Heart right ventricle (tissue), 16 donors: ENCODE data around the gene B3GALT5. TPM values are rescaled to one million over a fixed set of nuclear protein-coding genes. Genes with fewer than 3 reads are reported as not detected.

Experiments
- ATAC-seq, 8 donors: fragments of 200-7000 bp; cut with Tn5 transposase; one replicate each; pipeline ENCODE4 v1.9.1; 2020; ENCODE audit warnings: mild to moderate bottlenecking in 8 of 8, moderate library complexity in 8 of 8, moderate number of reproducible peaks in 1 of 8
- DNase-seq, 2 donors: peaks; one replicate each; pipeline ENCODE4 v3.0.0-alpha.2; 2020
- H3K27ac ChIP-seq, 10 donors: fragments of 200-600 bp; sonication (generic) in 2 of 10; one replicate each; pipeline versions ENCODE4 v1.5.0 to v1.8.0; 2020 to 2022; ENCODE audit warnings: mild to moderate bottlenecking in 3 of 10
- H3K27me3 ChIP-seq, 7 donors: fragments of 200-600 bp; one replicate each; pipeline ENCODE4 v1.8.0; 2021 to 2022; ENCODE audit warnings: mild to moderate bottlenecking in 2 of 7
- H3K36me3 ChIP-seq, 9 donors: fragments of 200-600 bp; sonication (generic) in 1 of 9; one replicate each; pipeline versions ENCODE4 v1.5.0 to v1.8.0; 2020 to 2022; ENCODE audit warnings: mild to moderate bottlenecking in 2 of 9
- H3K4me1 ChIP-seq, 9 donors: fragments of 200-600 bp; sonication (generic) in 1 of 9; one replicate each; pipeline versions ENCODE4 v1.5.0 to v1.8.0; 2020 to 2022; ENCODE audit warnings: mild to moderate bottlenecking in 4 of 9
- H3K4me3 ChIP-seq, 10 donors: fragments of 200-600 bp; sonication (generic) in 2 of 10; one replicate each; pipeline versions ENCODE4 v1.5.0 to v1.8.0; 2020 to 2022; ENCODE audit warnings: mild to moderate bottlenecking in 7 of 10, moderate library complexity in 2 of 10
- H3K9me3 ChIP-seq, 11 donors: fragments of 200-600 bp in 10 of 11; sonication (generic) in 2 of 11; one replicate each; pipeline versions ENCODE4 v1.5.0 to v1.8.0; 2013 to 2022; ENCODE audit warnings: mild to moderate bottlenecking in 2 of 11, control low read depth in 1 of 11, moderate library complexity in 1 of 11
- WGBS, 2 donors: extraction: QIAGEN DNeasy Blood & Tissue Kit; methylation state at CpG; one replicate each; pipeline ENCODE4 v1.1.7; 2013; ENCODE audit warnings: inconsistent platforms in 1 of 2; 5-methylcytosine and 5-hydroxymethylcytosine counted together
- intact Hi-C, 10 donors: fragments of 100-400 bp; cut with DNase I; formaldehyde crosslinking; loops; one replicate each; pipeline versions ENCODE4 v1.11.1 to v1.14.2; 2022
- polyA plus RNA-seq, 2 donors: library from polyadenylated mRNA; stranded (reverse); fragments of 200-250 nt; gene quantifications; one replicate each; pipeline ENCODE4 v1.2.3, GENCODE V29; 2013
- total RNA-seq, 10 donors: library from RNA; stranded (reverse); fragmentation: NEBNext Ultra II Directional in 3 of 10; extraction: Animal tissue kit (Norgen Biotek cat#: 25700) in 3 of 10; gene quantifications; one replicate each; pipeline versions ENCODE4 v1.2.1 to v1.2.4, GENCODE V29; 2021 to 2023
- TF ChIP-seq, protein P1 (sequence below), 9 donors: fragments of 200-600 bp; sonication (generic) in 2 of 9; IDR thresholded peaks; one replicate each; pipeline versions ENCODE4 v1.5.0 to v1.8.0; 2021 to 2022; ENCODE audit warnings: antibody characterized with exemption in 9 of 9, mild to moderate bottlenecking in 5 of 9, moderate library complexity in 1 of 9
- donor health status: Arrhythmogenic right ventricular cardiomyopathy.
- donor health status: ischemic (EF 13 %, LVEDD 7.1; RV severe dilation, severe dysfunction).
- donor health status: healthy with polysubstance abuse.
- donor health status: DM: no; HTN: yes; CAD: no.
- donor health status: DM: no; HTN: no; CAD: no.
- donor health status: ischemic (EF 25% LVEDD 6.9; RV normal size, moderate dysfunction).
- donor health status: ischemic (EF 25% LVEDD 5.7; RV mildly dilated, moderate dysfunction).
- donor health status: healthy.
- donor health status: DM: yes; HTN: yes; CAD: no.
- donor health status: Ischemic cardiomyopathy.
- donor health status: ischemic (EF 35%, LVEDD 5.7; RV mildly dilated, moderate dysfunction).
- donor health status: nonischemic (EF 11% LVEDD 7.7; RV severe dilation, severe dysfunction).
- donor health status: DM: yes; HTN: yes; CAD: no.
- donor health status: PGD.
- donor health status: ischemic (EF 29% LVEDD 5.4; RV normal size, mild dysfunction).
- donor health status: nonischemic (EF 23%, LVEDD 6.1; RV moderate dilation, normal function).

Gene B3GALT5
- total and polyA plus RNA-seq, 12 donors: under 0.01 to 0.81 (median 0.15) TPM; not detected in 1

DNA sequence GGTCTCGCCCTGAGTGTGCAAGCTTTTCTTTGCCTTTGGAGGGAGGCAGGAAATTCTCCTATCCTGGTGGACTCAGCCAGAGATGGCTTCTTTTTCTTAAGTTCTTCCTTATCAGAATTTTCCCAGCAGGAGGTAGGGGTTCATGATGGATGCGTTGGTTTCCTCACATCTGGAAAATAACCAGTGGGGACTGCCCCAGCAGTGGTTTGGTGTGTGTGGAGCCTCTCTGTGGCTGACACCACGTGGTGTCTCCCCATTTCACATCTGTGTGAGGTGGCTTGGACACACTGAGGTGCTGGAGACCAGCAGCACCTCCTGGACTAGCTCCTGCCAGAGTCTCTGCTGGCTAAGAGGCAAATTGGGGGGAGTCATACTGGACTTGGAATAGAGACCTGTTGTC, 32.6 kb downstream of the B3GALT5 start:
- H3K36me3 ChIP-seq: no peaks in the 10 kb centered on the region
- no peaks in the 10 kb centered on the region for H3K9me3 ChIP-seq
- WGBS, 2 donors: 67 to 84% methylated on average over 3 of the region's 3 CpGs
- DNase-seq (no peak), ATAC-seq (no peak)
- peaks cover 0 to 6% (median 0%) of the 10 kb centered on the region in 7 donors for H3K27me3 ChIP-seq
- no peak overlapping the region for H3K27ac ChIP-seq
- no peak overlapping the region for H3K4me3 ChIP-seq
- H3K4me1 ChIP-seq: no peaks in the 10 kb centered on the region
- intact Hi-C loops: no loop called here
- TF ChIP-seq, protein P1, sequence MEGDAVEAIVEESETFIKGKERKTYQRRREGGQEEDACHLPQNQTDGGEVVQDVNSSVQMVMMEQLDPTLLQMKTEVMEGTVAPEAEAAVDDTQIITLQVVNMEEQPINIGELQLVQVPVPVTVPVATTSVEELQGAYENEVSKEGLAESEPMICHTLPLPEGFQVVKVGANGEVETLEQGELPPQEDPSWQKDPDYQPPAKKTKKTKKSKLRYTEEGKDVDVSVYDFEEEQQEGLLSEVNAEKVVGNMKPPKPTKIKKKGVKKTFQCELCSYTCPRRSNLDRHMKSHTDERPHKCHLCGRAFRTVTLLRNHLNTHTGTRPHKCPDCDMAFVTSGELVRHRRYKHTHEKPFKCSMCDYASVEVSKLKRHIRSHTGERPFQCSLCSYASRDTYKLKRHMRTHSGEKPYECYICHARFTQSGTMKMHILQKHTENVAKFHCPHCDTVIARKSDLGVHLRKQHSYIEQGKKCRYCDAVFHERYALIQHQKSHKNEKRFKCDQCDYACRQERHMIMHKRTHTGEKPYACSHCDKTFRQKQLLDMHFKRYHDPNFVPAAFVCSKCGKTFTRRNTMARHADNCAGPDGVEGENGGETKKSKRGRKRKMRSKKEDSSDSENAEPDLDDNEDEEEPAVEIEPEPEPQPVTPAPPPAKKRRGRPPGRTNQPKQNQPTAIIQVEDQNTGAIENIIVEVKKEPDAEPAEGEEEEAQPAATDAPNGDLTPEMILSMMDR (IDR thresholded peaks at IDR 0.05): no peak

DNA sequence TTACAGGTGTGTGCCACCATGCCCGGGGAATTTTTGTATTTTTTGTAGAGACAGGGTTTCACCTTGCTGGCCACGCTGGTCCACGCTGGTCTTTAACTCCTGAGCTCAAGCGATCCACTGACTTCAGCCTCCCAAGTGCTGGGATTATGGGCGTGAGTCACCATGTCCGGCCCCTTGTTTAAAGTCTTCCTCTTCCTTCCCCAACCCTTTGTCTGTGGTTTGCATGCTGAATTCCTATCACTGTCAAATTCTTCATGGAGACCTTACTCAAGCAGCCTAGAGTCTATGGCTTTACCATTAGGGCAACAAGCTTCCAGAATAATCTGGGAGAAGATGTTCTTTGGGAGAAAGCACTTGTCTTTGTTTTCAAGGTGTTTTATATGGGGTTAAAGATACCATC, 34.7 kb downstream of the B3GALT5 start:
- TF ChIP-seq, protein P1 (IDR thresholded peaks at IDR 0.05): no peak
- no peaks in the 10 kb centered on the region for H3K4me1 ChIP-seq
- intact Hi-C loops: no loop called here
- H3K9me3 ChIP-seq: peaks cover 0 to 6% (median 0%) of the 10 kb centered on the region in 11 donors
- no peaks in the 10 kb centered on the region for H3K36me3 ChIP-seq
- H3K4me3 ChIP-seq: no peak overlapping the region
- H3K27me3 ChIP-seq: peaks cover 0 to 6% (median 0%) of the 10 kb centered on the region in 7 donors
- ATAC-seq (no peak), DNase-seq (no peak)
- H3K27ac ChIP-seq: no peak overlapping the region
- WGBS, 2 donors: 77 to 87% methylated on average over 6 of the region's 6 CpGs

DNA sequence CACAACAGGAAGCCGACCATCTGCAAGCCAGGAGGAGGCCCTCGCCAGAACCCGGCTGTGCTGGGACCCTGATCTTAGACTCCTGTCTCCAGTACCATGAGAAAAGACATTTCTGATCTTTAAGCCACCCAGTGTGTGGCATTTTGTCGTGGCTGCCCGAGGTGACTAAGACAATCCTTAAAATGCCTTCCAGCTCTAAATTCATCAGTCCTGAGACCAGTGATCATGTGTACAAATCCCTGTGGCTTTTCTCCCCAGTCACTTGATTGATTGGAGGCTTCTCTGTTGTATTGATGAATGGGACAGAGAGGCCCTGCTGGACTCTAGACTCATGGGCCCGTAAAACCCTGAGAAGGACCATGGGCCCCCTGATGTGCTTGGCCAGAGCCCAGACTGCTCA, 36.1 kb downstream of the B3GALT5 start:
- ATAC-seq: no peak
- 85 to 89% methylated on average over 6 of the region's 6 CpGs for WGBS, 2 donors
- no peak overlapping the region for H3K27ac ChIP-seq
- H3K4me3 ChIP-seq: no peak overlapping the region
- TF ChIP-seq, protein P1 (IDR thresholded peaks at IDR 0.05): no peak
- peaks cover 0 to 20% (median 8%) of the 10 kb centered on the region in 11 donors for H3K9me3 ChIP-seq
- intact Hi-C loops: no loop called here
- H3K27me3 ChIP-seq: peaks cover 0 to 6% (median 0%) of the 10 kb centered on the region in 7 donors
- H3K36me3 ChIP-seq: no peaks in the 10 kb centered on the region
- no peaks in the 10 kb centered on the region for H3K4me1 ChIP-seq
- no peak for DNase-seq

DNA sequence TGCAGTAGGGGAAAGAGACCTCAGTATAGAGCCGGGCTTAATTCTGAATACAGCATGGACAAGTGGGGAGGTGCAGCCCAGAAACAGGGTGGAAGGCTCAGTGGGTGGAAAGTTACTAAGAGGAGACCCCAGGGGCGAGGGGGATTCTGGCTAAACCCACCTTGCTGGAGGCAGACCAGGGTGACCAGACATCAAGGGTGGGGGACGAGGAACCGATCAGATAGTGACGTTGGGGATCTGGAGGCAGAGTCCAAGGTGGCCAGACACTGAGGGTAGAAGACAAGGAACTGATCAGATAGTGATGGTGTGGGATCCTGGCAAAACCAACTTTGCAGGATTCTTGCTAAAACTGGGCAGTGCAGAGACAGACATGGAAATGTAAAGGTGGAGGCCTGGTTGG, 36.8 kb downstream of the B3GALT5 start:
- H3K36me3 ChIP-seq: no peaks in the 10 kb centered on the region
- ATAC-seq: no peak
- H3K4me3 ChIP-seq: no peak overlapping the region
- 95% methylated on average over 5 of the region's 5 CpGs for WGBS, 2 donors
- no peak overlapping the region for H3K27ac ChIP-seq
- TF ChIP-seq, protein P1 (IDR thresholded peaks at IDR 0.05): no peak
- DNase-seq: no peak
- intact Hi-C loops: no loop called here
- H3K4me1 ChIP-seq: no peaks in the 10 kb centered on the region
- peaks cover 0 to 25% (median 8%) of the 10 kb centered on the region in 11 donors for H3K9me3 ChIP-seq
- peaks cover 0 to 2% (median 0%) of the 10 kb centered on the region in 7 donors for H3K27me3 ChIP-seq
